ENCODE results near the gene SLC35F1.
A peak's percentile ranks its signal among the peaks of the same experiment; 100 is the strongest.
"Not testable (repeated sequence)": the region's sequence is repeated elsewhere in the genome, so short reads cannot be mapped to it uniquely, and the experiment has no call there.

SLC35F1 gene
- long read RNA-seq: 0 reads

DNA sequence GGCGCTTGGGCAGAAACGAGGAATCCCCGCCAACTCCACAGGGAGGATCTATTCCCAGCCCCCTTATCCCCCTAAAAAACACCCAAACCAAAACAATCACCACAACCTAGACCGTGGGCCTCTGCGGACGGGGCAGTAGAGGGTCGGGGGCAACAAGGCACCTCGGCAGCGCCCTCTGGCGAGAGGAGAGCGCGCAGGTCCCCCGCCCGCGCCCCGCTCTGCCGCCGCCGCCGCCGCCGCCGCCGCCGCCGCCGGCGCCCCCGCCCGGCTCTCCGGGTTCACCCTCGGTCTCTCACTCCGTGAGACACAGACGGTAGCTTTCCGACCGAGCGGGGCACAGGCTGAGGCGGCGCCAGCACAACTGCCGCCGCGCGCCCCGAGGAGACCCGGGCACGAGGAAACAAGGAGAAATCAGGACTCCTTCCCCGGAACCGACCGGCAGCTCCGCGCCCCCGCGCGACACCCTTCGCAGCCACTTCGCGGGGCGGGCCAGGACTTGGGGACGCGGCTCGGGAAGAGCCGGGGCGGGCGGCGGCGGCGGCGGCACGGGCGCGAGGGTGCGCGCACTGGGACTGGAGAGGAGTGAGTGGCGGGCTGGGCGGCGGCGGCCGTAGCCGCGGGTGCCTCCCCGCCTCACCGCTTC, at the start of gene SLC35F1:
Gene SLC35F1, plus strand, starts transcription at position 307 of the 643 bp plus-strand sequence.
- TF ChIP-seq, protein P1, sequence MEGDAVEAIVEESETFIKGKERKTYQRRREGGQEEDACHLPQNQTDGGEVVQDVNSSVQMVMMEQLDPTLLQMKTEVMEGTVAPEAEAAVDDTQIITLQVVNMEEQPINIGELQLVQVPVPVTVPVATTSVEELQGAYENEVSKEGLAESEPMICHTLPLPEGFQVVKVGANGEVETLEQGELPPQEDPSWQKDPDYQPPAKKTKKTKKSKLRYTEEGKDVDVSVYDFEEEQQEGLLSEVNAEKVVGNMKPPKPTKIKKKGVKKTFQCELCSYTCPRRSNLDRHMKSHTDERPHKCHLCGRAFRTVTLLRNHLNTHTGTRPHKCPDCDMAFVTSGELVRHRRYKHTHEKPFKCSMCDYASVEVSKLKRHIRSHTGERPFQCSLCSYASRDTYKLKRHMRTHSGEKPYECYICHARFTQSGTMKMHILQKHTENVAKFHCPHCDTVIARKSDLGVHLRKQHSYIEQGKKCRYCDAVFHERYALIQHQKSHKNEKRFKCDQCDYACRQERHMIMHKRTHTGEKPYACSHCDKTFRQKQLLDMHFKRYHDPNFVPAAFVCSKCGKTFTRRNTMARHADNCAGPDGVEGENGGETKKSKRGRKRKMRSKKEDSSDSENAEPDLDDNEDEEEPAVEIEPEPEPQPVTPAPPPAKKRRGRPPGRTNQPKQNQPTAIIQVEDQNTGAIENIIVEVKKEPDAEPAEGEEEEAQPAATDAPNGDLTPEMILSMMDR (IDR thresholded peaks at IDR 0.05; ENCODE audit: insufficient read depth, low read length): no peak
- TF ChIP-seq, protein P2, sequence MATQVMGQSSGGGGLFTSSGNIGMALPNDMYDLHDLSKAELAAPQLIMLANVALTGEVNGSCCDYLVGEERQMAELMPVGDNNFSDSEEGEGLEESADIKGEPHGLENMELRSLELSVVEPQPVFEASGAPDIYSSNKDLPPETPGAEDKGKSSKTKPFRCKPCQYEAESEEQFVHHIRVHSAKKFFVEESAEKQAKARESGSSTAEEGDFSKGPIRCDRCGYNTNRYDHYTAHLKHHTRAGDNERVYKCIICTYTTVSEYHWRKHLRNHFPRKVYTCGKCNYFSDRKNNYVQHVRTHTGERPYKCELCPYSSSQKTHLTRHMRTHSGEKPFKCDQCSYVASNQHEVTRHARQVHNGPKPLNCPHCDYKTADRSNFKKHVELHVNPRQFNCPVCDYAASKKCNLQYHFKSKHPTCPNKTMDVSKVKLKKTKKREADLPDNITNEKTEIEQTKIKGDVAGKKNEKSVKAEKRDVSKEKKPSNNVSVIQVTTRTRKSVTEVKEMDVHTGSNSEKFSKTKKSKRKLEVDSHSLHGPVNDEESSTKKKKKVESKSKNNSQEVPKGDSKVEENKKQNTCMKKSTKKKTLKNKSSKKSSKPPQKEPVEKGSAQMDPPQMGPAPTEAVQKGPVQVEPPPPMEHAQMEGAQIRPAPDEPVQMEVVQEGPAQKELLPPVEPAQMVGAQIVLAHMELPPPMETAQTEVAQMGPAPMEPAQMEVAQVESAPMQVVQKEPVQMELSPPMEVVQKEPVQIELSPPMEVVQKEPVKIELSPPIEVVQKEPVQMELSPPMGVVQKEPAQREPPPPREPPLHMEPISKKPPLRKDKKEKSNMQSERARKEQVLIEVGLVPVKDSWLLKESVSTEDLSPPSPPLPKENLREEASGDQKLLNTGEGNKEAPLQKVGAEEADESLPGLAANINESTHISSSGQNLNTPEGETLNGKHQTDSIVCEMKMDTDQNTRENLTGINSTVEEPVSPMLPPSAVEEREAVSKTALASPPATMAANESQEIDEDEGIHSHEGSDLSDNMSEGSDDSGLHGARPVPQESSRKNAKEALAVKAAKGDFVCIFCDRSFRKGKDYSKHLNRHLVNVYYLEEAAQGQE (IDR thresholded peaks at IDR 0.05; ENCODE audit: insufficient replicate concordance, low read depth): no peak
- no peak for TF ChIP-seq GABPA (IDR thresholded peaks at IDR 0.05; ENCODE audit: low read depth)
- TF ChIP-seq SPI1 (IDR thresholded peaks at IDR 0.05; ENCODE audit: borderline replicate concordance, low read depth): no peak
- TF ChIP-seq POLR2AphosphoS5 (IDR thresholded peaks at IDR 0.05; ENCODE audit: low read depth): no peak
- H3K27me3 ChIP-seq (ENCODE audit: insufficient read depth, poor library complexity, severe bottlenecking): peaks cover 42% of the 10 kb centered on the region
- peak within 1 kb of the TSS; percentile 47 for H3K4me3 ChIP-seq (replicated peaks; ENCODE audit: insufficient read depth, low read length)
- no peak within 1 kb of the TSS for H3K27ac ChIP-seq (replicated peaks)
- no peak for DNase-seq (ENCODE audit: low read depth in 1 of 2, low spot score in 1 of 2)

- not testable (repeated sequence) for DNase-seq (ENCODE audit: low read depth in 1 of 2, low spot score in 1 of 2); H3K27me3 ChIP-seq (ENCODE audit: insufficient read depth, poor library complexity, severe bottlenecking); H3K4me3 ChIP-seq (replicated peaks; ENCODE audit: insufficient read depth, low read length); H3K27ac ChIP-seq (replicated peaks)
Observed at GRCh38 chr6:117858601-117859000, 48.5 kb upstream of the SLC35F1 start.

- no peak for DNase-seq (ENCODE audit: low read depth in 1 of 2, low spot score in 1 of 2)
- H3K27me3 ChIP-seq (ENCODE audit: insufficient read depth, poor library complexity, severe bottlenecking): no peaks in the 10 kb centered on the region
- no peak for TF ChIP-seq POLR2AphosphoS5 (IDR thresholded peaks at IDR 0.05; ENCODE audit: low read depth)
- TF ChIP-seq, protein P1 (IDR thresholded peaks at IDR 0.05; ENCODE audit: insufficient read depth, low read length): no peak
- H3K27ac ChIP-seq (replicated peaks): no peak overlapping the region
- no peak overlapping the region for H3K4me3 ChIP-seq (replicated peaks; ENCODE audit: insufficient read depth, low read length)
Observed at GRCh38 chr6:117861545-117861944, 45.5 kb upstream of the SLC35F1 start.

GRCh38 chr6:117866561-117866960, 40.5 kb upstream of the SLC35F1 start:
- TF ChIP-seq SPI1 (IDR thresholded peaks at IDR 0.05; ENCODE audit: borderline replicate concordance, low read depth): no peak
- no peak for TF ChIP-seq POLR2AphosphoS5 (IDR thresholded peaks at IDR 0.05; ENCODE audit: low read depth)
- TF ChIP-seq, protein P2 (IDR thresholded peaks at IDR 0.05; ENCODE audit: insufficient replicate concordance, low read depth): no peak
- TF ChIP-seq, protein P1 (IDR thresholded peaks at IDR 0.05; ENCODE audit: insufficient read depth, low read length): no peak
- TF ChIP-seq GABPA (IDR thresholded peaks at IDR 0.05; ENCODE audit: low read depth): no peak
- H3K4me3 ChIP-seq (replicated peaks; ENCODE audit: insufficient read depth, low read length): no peak overlapping the region
- H3K27me3 ChIP-seq (ENCODE audit: insufficient read depth, poor library complexity, severe bottlenecking): no peaks in the 10 kb centered on the region
- DNase-seq (ENCODE audit: low read depth in 1 of 2, low spot score in 1 of 2): no peak
- H3K27ac ChIP-seq (replicated peaks): no peak overlapping the region

All from HL-60 (cell line).